GM18502 (cell line): ENCODE measurements around the gene IKBIP.
"Not testable (repeated sequence)": the region's sequence is repeated elsewhere in the genome, so short reads cannot be mapped to it uniquely, and the experiment has no call there.

Source experiments
- ATAC-seq: cut with Tn5 transposase; IDR thresholded peaks from one replicate; pipeline ENCODE4 v1.9.1; 2021; ENCODE audit warnings: mild to moderate bottlenecking; ENCODE audit not compliant: unreplicated experiment, poor library complexity

Gene IKBIP

DNA sequence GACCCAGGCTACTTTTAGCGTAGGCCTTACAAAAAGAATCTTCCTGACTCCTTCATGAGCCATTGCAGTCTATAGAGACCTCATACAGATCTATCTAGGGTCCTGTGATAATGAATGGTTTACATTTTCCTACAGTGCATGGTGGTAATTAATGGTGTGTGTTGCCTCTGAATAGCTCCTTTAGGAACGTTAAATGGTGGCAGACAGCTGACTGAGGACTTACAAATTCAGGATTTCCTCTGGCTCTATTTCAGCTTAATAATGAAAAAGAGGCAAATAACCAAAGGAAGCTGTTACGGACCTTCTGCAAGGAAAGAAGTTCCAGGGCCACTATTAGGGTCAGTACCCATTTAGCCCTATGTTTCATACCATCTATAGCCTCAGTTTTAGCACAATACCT is 5.1 kb downstream of the IKBIP start:
- ATAC-seq, result no peak

GRCh38 chr12:98638009-98638408 is 6.6 kb downstream of the IKBIP start:
- no peak for ATAC-seq

DNA sequence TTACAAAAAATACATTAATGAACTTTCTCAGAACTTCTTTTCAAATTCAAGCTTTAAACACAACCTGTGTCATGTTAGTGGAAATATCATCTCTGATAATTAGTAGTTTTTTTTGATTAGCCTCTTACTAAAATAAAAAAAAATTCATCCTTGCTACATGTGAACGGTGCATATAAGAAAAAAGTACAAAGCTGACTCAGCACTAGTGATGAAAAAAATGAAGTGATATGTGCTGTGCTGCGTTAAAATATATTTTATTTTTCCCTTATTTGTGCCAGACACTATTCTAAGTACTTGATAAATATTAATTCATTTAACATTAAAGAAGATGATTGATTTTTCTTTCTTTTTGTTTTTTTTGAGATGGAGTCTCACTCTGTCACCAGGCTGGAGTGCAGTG is 7.5 kb downstream of the IKBIP start:
- ATAC-seq, result no peak

GRCh38 chr12:98635657-98636323 is 8.8 kb downstream of the IKBIP start:
- ATAC-seq, result peak; percentile 92

DNA sequence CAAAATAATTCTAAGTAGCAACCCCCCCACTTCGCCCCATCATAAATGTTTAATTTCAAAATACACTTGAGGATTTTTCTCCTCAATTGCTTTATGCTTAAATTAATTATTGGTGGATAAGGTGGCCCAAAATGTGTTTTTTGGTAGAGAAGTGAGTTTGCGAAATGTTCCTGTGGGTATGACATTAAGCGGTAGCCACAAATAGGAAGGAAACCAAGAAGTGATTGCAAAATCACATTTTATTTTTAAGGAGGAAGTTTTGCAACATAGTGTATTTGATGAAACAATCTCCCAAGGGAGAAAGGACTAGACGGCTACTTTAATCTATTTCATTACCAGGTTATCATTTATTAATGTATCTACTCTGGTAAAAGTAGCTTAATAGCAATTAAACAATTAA is 25.6 kb downstream of the IKBIP start:
- no peak for ATAC-seq

GRCh38 chr12:98612696-98613334 is 31.8 kb downstream of the IKBIP start:
- peak; percentile 94 for ATAC-seq

GRCh38 chr12:98610596-98610995 is 34.0 kb downstream of the IKBIP start:
- ATAC-seq, result no peak

DNA sequence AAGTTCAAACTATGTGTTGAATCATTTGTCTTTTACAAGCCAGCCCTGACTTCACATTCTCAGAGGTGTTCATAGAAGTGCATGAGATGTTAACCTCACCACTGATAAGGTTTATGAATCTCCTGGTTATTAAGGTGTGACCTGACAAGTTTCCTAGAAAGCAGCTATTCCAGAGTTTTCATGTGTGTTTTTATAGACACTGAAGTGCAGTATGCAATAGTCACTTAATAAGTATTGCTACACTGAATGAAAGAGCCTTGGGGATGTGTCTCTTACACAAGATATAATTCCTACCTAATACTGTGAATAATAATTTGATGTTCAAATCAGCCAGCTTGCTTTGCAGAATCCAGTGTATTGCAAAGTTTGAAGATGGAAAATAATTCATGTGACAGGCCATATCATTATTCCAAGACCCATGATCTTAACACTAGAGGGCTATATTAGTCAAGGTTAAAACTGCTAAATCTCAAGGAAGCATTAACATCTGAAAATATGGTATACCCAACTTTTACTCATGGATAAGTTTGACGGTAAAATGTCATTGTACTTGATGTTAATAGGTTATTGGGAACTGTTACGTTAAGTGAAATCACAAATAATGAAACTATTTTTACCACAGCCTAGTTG is 38.1 kb downstream of the IKBIP start:
- no peak for ATAC-seq

DNA sequence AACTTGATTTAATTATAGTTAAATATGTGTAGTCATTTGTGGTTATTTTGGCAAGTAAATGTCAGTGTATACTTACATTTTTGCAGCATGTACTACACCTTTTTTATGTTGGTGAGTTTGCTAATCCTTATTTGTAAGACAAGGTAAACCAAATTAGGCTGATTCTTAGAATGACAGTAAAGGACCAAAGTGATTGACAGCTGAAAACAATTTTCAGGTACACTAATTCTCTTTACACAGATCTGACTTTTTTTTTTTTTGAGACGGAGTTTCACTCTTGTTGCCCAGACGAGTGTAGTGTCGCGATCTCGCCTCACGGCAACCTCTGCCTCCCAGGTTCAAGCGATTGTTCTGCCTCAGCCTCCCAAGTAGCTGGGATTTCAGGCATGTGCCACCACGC is 42.7 kb downstream of the IKBIP start:
- ATAC-seq, result no peak

DNA sequence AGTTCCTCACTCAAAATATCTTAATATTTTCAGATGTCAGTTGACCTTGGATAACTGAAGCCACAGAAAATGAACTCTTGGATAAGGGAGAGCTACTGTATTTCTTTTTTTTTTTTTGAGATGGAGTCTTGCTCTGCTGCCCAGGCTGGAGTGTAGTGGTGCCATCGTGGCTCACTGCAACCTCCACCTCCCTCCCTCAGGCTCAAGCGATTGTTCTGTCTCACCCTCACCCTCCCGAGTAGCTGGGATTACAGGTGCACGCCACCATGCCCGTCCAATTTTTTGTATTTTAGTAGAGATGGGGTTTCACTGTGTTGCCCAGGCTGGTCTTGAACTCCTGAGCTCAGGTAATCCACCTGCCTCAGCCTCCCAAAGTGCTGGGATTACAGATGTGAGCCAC is 47.3 kb downstream of the IKBIP start:
- not testable (repeated sequence) for ATAC-seq

DNA sequence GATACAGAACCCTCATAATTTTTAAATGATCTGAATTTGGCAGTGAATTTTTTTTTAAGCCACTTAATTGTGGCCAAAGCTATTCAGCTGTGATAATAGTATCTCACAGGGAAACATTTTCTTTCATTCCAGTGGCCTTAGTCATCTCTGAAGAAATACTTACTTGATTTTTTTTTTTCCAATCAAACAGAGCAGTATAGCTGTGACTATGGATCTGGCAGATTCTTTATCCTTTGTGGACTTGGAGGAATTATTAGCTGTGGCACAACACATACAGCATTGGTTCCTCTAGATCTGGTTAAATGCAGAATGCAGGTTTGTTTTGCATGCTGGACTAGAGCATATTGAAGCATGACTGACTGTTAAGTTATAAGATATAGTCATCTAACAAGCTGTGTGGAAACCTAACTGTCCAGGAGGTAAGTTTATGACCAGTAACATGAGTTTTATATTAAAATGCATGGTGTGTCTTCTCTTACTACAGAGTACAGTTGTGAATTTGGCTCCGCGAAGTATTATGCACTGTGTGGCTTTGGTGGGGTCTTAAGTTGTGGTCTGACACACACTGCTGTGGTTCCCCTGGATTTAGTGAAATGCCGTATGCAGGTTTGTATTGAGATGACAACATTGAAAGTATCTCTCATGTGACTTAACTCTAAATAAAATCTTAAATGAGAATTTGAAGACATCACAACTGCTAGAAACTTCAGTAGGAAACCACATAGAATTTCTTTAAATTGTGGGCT is 49.2 kb downstream of the IKBIP start:
- ATAC-seq, result no peak

DNA sequence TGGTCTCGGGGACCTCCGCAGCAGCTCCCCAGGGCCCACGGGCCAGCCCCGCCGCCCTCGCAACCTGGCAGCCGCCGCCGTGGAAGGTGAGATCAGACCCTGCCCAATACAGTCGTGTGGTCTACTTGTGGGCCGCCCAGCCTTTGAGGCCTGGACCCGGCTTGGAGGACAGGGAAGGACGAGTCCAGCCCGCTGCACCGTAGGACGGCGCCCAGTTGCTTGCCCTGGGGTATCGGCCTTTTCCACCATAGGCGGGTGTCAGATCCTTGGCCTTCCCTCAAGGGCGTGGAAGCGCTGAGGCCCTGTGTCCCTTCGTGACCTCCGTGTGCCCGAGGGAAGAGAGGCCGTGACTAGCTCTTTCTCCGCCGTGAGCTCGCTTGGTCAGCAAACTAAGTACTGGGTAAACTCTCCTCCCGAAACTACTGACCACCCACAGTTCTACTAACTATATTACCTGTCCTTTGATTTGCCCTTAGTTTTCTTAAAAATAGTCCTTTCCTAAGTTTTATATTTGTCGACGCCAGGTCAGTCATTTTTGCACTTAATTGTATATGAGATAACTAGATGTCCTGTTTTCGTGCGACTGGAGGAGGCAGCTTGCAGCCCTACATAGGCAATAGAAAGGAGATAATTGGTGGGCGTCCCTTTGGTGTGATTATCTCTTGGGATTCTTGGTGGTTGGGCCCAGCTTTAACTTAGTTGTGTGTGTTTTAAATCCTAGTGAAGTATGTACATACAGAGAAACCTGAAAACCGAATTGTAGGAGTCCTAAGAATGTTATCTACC is 50.3 kb downstream of the IKBIP start:
- peak; percentile 3 for ATAC-seq

DNA sequence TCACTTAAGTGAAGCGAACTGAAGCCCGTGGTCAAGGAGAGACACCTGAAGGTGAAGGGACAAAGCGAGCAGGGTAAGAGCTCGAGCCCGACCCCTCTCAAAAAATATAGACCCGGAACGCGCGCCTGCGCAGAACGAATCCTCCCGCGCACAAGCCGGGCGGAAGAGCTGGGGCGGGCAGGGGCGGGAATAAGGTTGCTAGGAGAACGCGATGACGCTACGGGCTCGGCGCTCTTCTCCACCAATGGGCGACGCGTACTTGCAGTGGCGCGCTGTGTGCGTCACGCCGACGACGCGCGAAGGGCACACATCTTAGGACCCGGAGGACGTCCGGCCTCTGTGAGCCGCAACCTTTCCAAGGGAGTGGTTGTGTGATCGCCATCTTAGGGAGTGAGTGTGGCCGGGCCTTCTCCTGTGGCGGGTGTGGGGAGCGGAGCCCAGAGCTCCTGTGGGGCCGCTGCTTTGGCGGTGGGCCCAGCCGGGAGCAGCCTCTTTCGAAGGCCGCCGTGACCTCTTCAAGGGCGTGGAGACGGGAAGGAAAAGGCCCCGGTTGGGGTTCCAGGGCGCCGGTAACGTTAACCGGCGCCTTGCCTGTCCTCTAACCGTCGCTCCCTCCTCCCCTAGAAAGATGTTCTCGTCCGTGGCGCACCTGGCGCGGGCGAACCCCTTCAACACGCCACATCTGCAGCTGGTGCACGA is 51.1 kb downstream of the IKBIP start, which contains the start of gene SLC25A3:
TSS of gene SLC25A3 (plus strand) at position 336 of the 699 bp plus-strand sequence. CDS start at position 629, 293 bp downstream.
- peak; percentile 99 for ATAC-seq

GRCh38 chr12:98592825-98593322 is 51.7 kb downstream of the IKBIP start:
- no peak for ATAC-seq

DNA sequence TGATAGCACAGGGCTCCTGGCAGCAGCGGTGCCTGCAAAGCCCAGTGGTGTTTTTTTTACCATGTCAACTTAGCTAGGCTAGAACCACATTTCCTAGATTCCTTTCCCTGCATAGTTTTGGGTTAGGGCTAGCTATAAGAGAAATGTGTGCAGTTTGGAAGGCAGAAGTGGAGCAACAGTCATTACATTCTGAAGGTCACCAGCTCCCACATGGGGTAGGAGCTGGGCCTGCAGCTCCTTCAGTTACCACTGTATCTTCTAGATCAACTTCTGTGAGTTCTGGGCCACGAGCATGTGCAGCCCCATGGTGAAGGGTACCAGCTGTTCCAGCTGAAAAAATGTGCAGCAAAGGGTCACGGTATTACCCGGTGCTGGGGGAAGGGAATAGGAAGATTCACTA is 53.4 kb downstream of the IKBIP start:
- no peak for ATAC-seq

DNA sequence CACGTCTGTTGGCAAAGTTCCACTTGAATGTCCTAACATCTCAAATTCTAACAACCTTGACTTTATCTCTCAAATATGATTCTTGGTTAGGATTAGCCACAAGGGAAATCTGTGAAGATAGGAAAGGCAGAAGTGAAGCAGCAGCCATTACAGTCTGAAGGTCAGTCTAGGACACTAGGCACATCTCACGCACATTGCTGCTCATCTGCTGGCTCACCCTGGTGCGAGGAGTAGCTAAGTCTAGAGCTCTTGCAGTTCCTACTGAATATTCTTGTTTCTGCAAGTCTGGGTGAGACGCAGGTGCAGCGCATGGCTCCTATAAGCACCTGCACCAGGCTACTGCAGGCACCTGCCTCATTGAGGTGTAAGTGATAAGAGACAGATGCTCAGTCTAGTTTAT is 57.5 kb downstream of the IKBIP start:
- ATAC-seq, result no peak

- no peak for ATAC-seq
These were observed 62.5 kb downstream of the IKBIP start for GRCh38 chr12:98582093-98582492.

GRCh38 chr12:98581101-98581500 is 63.5 kb downstream of the IKBIP start:
- ATAC-seq, result no peak

DNA sequence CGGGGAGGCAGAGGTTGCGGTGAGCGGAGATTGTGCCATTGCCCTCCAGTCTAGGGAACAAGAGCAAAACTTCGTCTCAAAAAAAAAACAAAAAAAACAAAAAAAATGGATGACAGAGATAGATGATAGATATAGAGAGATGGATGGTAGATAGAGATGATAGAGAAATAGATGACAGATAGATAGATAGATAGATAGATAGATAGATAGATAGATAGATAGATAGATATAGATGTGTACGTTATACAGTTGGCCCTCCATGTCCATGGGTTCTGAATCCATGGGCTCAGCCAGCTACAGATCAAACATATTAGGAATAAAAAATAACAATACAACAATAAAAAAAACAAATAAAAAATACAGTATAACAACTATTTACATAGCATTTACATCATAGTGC is 63.9 kb downstream of the IKBIP start:
- no peak for ATAC-seq
